HEK293 (cell line): ENCODE measurements around the gene HIPK2.

Experiments used
- CTCF ChIA-PET: fragments of 350-600 bp; formaldehyde crosslinking; extraction: SDS; loops from one replicate; lab custom pipeline; 2021; ENCODE audit warnings: antibody characterized with exemption; lab: Yijun Ruan, JAX
- POLR2A ChIA-PET: fragments of 300-600 bp; formaldehyde crosslinking; extraction: SDS; loops from one replicate; lab custom pipeline; 2020; ENCODE audit warnings: antibody characterized with exemption, inconsistent platforms; lab: Yijun Ruan, JAX
- H3K27ac ChIP-seq: fragments of 200-500 bp; sonication (Bioruptor generic); 2 replicates; pipeline ENCODE4 v1.5.1; 2014; ENCODE audit warnings: low read depth, low read length, control low read depth, inconsistent platforms; ENCODE audit errors: extremely low read depth
- H3K36me3 ChIP-seq, 2 experiments: fragments of 200-500 bp in 1 of 2; sonication (Bioruptor generic) in 1 of 2; 1 replicate in 1 of 2; 2 replicates in 1 of 2; pipeline ENCODE4 v1.5.1; 2014 to 2017; ENCODE audit warnings: inconsistent platforms in 2 of 2, low read length in 2 of 2; ENCODE audit not compliant: control insufficient read depth in 2 of 2, insufficient read depth in 1 of 2
- H3K4me1 ChIP-seq: fragments of 200-500 bp; sonication (Bioruptor generic); 2 replicates; pipeline ENCODE4 v1.5.1; 2014; ENCODE audit warnings: mild to moderate bottlenecking, low read length, inconsistent platforms; ENCODE audit not compliant: control insufficient read depth, insufficient read depth
- H3K4me3 ChIP-seq: 2 replicates; pipeline ENCODE4 v1.5.1; 2011; ENCODE audit warnings: low read depth, mild to moderate bottlenecking, control low read depth, low read length, moderate library complexity
- H3K9me3 ChIP-seq: fragments of 200-500 bp; sonication (Bioruptor generic); 2 replicates; pipeline ENCODE4 v1.5.1; 2014; ENCODE audit warnings: low read depth, low read length, inconsistent platforms; ENCODE audit not compliant: control insufficient read depth, insufficient read depth
- BCL11A ChIP-seq: fragments of 450-650 bp; formaldehyde crosslinking; IDR thresholded peaks from 2 replicates; pipeline ENCODE4 v1.5.1; 2016; ENCODE audit warnings: low read depth, missing biosample characterization, missing genetic modification characterization
- CTCF ChIP-seq: fragments of 450-650 bp; formaldehyde crosslinking; IDR thresholded peaks from 2 replicates; pipeline ENCODE4 v1.5.1; 2016; ENCODE audit warnings: missing biosample characterization, missing genetic modification characterization
- FEZF1 ChIP-seq: fragments of 450-650 bp; formaldehyde crosslinking; IDR thresholded peaks from 2 replicates; pipeline ENCODE4 v1.5.1; 2016; ENCODE audit warnings: missing biosample characterization, missing genetic modification characterization
- GLIS2 ChIP-seq: fragments of 450-650 bp; formaldehyde crosslinking; IDR thresholded peaks from 2 replicates; pipeline ENCODE4 v1.5.1; 2016; ENCODE audit warnings: missing biosample characterization, missing genetic modification characterization
- KLF10 ChIP-seq: fragments of 450-650 bp; IDR thresholded peaks from 2 replicates; pipeline ENCODE4 v1.5.1; 2018; ENCODE audit warnings: missing biosample characterization, mild to moderate bottlenecking, missing genetic modification characterization
- MEIS1 ChIP-seq: sonication (generic); formaldehyde crosslinking; IDR thresholded peaks from 2 replicates; pipeline ENCODE4 v1.8.1; 2022; ENCODE audit warnings: missing genetic modification reagents, mild to moderate bottlenecking, borderline replicate concordance
- RBAK ChIP-seq: fragments of 450-650 bp; formaldehyde crosslinking; IDR thresholded peaks from 2 replicates; pipeline ENCODE4 v1.5.1; 2016; ENCODE audit warnings: missing biosample characterization, missing genetic modification characterization
- YY1 ChIP-seq: fragments of 450-650 bp; formaldehyde crosslinking; IDR thresholded peaks from 2 replicates; pipeline ENCODE4 v1.5.1; 2018; ENCODE audit warnings: missing biosample characterization, missing genetic modification characterization
- ZFP37 ChIP-seq: fragments of 450-650 bp; formaldehyde crosslinking; IDR thresholded peaks from 2 replicates; pipeline ENCODE4 v1.5.1; 2016; ENCODE audit warnings: missing biosample characterization, missing genetic modification characterization
- ZNF133 ChIP-seq: fragments of 450-650 bp; formaldehyde crosslinking; IDR thresholded peaks from 2 replicates; pipeline ENCODE4 v1.5.1; 2016; ENCODE audit warnings: missing biosample characterization, missing genetic modification characterization
- ZNF148 ChIP-seq: fragments of 450-650 bp; formaldehyde crosslinking; IDR thresholded peaks from 2 replicates; pipeline ENCODE4 v1.5.0; 2017; ENCODE audit warnings: missing biosample characterization, missing genetic modification characterization, borderline replicate concordance
- ZNF175 ChIP-seq: fragments of 450-650 bp; formaldehyde crosslinking; IDR thresholded peaks from 2 replicates; pipeline ENCODE4 v1.5.1; 2016; ENCODE audit warnings: missing biosample characterization, missing genetic modification characterization
- ZNF223 ChIP-seq: fragments of 450-650 bp; formaldehyde crosslinking; IDR thresholded peaks from 2 replicates; pipeline ENCODE4 v1.5.1; 2016; ENCODE audit warnings: missing biosample characterization, missing genetic modification characterization
- ZNF362 ChIP-seq: fragments of 450-650 bp; formaldehyde crosslinking; IDR thresholded peaks from 2 replicates; pipeline ENCODE4 v1.5.1; 2016; ENCODE audit warnings: missing biosample characterization, missing genetic modification characterization
- ZNF37A ChIP-seq: fragments of 450-650 bp; IDR thresholded peaks from 2 replicates; pipeline ENCODE4 v1.5.1; 2018; ENCODE audit warnings: missing biosample characterization, missing genetic modification characterization
- ZNF48 ChIP-seq: fragments of 450-650 bp; formaldehyde crosslinking; IDR thresholded peaks from 2 replicates; pipeline ENCODE4 v1.5.1; 2016; ENCODE audit warnings: missing biosample characterization, missing genetic modification characterization
- ZNF580 ChIP-seq: fragments of 450-650 bp; formaldehyde crosslinking; IDR thresholded peaks from 2 replicates; pipeline ENCODE4 v1.5.1; 2016; ENCODE audit warnings: missing biosample characterization, missing genetic modification characterization
- ZNF623 ChIP-seq: fragments of 450-650 bp; formaldehyde crosslinking; IDR thresholded peaks from 2 replicates; pipeline ENCODE4 v1.5.1; 2016; ENCODE audit warnings: missing biosample characterization, missing genetic modification characterization
- ZNF629 ChIP-seq: fragments of 450-650 bp; formaldehyde crosslinking; IDR thresholded peaks from 2 replicates; pipeline ENCODE4 v1.5.1; 2017; ENCODE audit warnings: missing biosample characterization, missing genetic modification characterization
- ZNF677 ChIP-seq: fragments of 450-650 bp; IDR thresholded peaks from 2 replicates; pipeline ENCODE4 v1.5.0; 2018; ENCODE audit warnings: missing biosample characterization, mild to moderate bottlenecking, missing genetic modification characterization, moderate library complexity

The HIPK2 gene

GRCh38 chr7:139687211-139687954 lies 90.4 kb downstream of the HIPK2 start (continued):
- TF ChIP-seq CTCF (tag by site-specific recombination) (no peak), ZFP37 (no peak)

GRCh38 chr7:139683137-139683921 lies 94.5 kb downstream of the HIPK2 start:
- no peak overlapping the region for H3K4me3 ChIP-seq
- no peaks in the 10 kb centered on the region for H3K36me3 ChIP-seq
- ChIA-PET POLR2A (no interaction called here), CTCF (interaction anchor here (1.1 kb wide), 1 partner anchor 14 kb away, joined by 4 read pairs; no protein-coding TSS in a partner anchor)
- no peak overlapping the region for H3K27ac ChIP-seq
- no peak for TF ChIP-seq ZNF148 (tag by site-specific recombination)
- TF ChIP-seq ZNF48 (tag by site-specific recombination) = no peak
- TF ChIP-seq ZNF133 (tag by site-specific recombination) = no peak
- TF ChIP-seq ZNF223 (tag by site-specific recombination) = no peak
- TF ChIP-seq FEZF1 (tag by site-specific recombination) = no peak
- TF ChIP-seq YY1 (tag by site-specific recombination) = no peak
- TF ChIP-seq ZNF677 (tag by site-specific recombination) = no peak
- no peak for TF ChIP-seq ZNF580 (tag by site-specific recombination)
- no peak for TF ChIP-seq ZNF629 (tag by site-specific recombination)
- TF ChIP-seq BCL11A (tag by site-specific recombination) = no peak
- TF ChIP-seq RBAK (tag by site-specific recombination) = no peak
- no peak for TF ChIP-seq ZNF175
- no peak for TF ChIP-seq ZNF623 (tag by site-specific recombination)
- TF ChIP-seq ZNF362 = no peak
- TF ChIP-seq ZNF37A (tag by site-specific recombination) = no peak
- TF ChIP-seq KLF10 (tag by site-specific recombination) = no peak
- TF ChIP-seq GLIS2 (tag by site-specific recombination) = no peak
- TF ChIP-seq MEIS1 (CRISPR knock-in tag) = no peak
- no peaks in the 10 kb centered on the region for H3K9me3 ChIP-seq
- peaks cover 2% of the 10 kb centered on the region; the same call in 1 of the 2 replicates for H3K4me1 ChIP-seq
